Choroid plexus epithelial cell (primary cell): ENCODE data around the gene DCAF5.

ENCODE experiments used
- DNase-seq: peaks from one replicate; pipeline ENCODE4 v3.0.0-alpha.2; 2010; ENCODE audit warnings: low read depth
- H3K4me3 ChIP-seq: 2 replicates; pipeline ENCODE4 v1.5.1; 2011; ENCODE audit warnings: low read depth, mild to moderate bottlenecking, control low read depth, low read length, moderate library complexity
- TF ChIP-seq, protein P1 (sequence below): conservative IDR thresholded peaks from 2 replicates; pipeline ENCODE4 v1.5.1; 2011; ENCODE audit warnings: low read depth, mild to moderate bottlenecking, control low read depth, inconsistent platforms, low read length, moderate library complexity

DCAF5 gene

DNA sequence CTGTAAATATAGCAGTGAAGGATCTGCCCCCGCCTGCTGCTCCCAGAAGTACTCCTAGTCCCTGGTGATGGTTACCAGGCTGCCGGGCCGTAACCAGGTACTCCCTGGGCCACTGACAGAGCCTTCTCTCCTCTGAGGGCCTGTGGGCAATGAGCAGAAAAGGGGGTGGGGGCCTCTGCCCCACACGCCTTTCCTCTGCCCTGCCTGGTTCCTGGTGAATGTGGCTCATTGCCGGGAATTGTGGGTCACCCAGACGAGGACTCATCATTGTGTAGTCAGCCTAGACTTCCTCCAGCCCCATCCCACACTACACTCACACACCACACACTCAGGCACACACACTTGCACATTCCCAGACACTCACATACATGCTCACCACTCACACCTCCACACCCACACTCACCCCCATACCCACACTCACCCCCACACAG lies 138.1 kb downstream of the DCAF5 start:
- DNase-seq = no peak
- no peak overlapping the region for H3K4me3 ChIP-seq
- TF ChIP-seq, protein P1, sequence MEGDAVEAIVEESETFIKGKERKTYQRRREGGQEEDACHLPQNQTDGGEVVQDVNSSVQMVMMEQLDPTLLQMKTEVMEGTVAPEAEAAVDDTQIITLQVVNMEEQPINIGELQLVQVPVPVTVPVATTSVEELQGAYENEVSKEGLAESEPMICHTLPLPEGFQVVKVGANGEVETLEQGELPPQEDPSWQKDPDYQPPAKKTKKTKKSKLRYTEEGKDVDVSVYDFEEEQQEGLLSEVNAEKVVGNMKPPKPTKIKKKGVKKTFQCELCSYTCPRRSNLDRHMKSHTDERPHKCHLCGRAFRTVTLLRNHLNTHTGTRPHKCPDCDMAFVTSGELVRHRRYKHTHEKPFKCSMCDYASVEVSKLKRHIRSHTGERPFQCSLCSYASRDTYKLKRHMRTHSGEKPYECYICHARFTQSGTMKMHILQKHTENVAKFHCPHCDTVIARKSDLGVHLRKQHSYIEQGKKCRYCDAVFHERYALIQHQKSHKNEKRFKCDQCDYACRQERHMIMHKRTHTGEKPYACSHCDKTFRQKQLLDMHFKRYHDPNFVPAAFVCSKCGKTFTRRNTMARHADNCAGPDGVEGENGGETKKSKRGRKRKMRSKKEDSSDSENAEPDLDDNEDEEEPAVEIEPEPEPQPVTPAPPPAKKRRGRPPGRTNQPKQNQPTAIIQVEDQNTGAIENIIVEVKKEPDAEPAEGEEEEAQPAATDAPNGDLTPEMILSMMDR = no peak

DNA sequence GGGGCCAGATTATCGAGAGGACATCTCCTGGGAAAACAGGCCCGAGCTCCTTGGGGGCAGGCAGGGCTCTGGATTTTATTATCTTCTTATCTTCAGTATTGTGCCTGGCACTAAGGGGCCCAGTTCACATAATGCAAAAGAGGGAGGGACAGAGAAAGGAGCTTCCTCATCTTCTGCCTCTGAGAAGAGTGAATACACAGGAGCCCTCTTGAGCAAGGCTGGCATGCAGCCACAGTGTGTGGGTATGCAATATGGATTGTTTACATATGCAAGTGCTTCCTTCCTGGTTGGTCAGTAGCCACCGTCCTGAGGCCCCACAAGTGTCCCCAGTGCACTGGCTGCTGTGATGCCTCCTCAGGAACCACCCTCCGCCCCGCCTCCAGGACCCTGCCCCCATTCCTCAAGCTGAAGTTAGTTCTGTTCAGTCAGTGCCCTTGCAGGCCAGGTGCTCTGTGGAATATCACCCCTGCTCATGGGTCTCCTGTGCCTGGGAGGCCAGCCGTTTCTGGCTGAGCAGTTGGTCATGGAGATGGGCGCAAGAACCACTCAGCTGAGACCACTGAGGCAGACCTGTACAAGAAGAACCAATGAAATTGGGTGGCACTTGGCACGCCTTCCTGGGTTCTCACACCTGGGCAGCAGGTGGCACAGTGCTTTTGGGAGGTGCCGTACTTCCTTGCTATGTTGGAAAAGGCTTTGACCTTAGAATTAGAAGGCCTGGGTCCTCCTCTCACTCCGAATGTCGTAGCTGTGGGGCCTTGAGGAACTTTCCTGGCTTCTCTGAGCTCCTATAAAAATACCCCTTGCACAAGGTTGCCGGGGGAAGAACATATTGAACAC lies 138.8 kb downstream of the DCAF5 start:
- TF ChIP-seq, protein P1 = no peak
- DNase-seq = peak; percentile 66
- H3K4me3 ChIP-seq = no peak overlapping the region

DNA sequence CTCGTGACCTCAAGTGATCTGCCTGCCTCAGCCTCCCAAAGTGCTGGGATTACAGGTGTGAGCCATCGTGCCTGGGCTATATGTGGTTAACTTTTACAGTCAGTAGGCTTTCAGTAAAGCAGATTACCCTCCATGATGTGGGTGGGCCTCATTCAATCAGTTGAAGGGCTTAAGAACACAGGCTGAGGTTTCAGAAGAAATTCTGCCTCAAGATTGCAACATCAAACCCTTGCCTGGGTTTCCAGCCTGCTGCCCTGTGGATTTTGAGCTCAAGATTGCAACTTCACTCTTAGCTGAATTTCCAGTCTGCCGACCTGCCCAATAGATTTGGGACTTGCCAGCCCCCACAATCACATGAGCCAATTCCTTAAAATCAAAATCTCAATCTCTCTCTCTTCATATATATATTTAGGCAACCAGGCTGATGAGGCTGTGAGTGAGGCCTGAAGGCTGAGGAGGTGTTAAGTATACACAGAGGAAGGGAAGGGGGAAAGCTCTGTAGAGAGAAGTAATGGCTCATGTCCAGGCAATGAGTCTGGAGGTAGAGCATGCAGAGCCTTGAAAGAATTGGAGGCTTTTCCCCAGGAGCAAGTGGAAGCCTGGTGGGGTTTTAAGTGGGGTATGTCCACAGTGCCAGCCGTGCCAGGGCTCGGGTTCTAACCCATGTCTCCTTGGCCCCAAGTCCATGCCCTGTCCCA lies 140.5 kb downstream of the DCAF5 start:
- DNase-seq = peak; percentile 37
- TF ChIP-seq, protein P1 = no peak
- no peak overlapping the region for H3K4me3 ChIP-seq

DNA sequence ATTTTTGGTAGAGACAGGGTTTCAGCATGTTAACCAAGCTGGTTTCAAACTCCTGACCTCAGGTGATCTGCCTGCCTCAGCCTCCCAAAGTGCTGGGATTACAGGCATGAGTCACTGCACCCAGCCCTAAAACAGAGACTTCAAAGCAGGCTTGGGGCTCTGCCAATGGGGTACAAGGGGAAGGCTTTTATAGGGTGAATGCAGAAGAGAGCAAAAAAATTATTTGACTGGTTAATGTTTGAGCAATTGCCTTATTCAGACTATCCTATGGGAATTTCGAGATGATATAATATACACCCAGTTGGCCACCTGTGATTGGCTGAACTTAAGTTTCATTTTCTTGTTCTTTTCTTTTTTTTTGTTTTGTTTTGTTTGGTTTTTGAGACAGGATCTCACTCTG lies 142.3 kb downstream of the DCAF5 start:
- no peak for DNase-seq
- TF ChIP-seq, protein P1 = no peak
- H3K4me3 ChIP-seq = no peak overlapping the region

DNA sequence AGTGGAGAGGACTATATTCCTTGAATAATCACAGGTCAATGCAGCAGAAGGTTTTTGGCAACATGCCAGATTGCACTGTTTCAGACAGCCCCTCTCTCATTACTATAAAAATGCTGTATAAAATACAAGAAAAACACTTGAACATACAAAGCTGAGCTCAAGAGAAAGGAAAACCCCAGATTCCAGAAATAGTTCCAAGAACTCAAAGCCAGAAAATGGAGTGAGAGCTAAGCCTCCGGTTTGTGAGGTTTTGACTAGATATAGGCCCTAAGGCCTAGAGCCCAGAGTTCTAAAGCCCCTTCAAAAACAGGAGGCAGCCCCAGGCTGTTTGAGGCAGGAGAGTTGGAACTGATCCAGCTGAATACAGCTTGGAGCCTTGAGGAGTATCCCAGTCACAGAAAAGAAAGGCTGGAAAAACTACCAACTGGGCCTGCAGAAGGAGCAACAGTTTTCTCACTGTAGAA lies 144.5 kb downstream of the DCAF5 start:
- H3K4me3 ChIP-seq = no peak overlapping the region
- TF ChIP-seq, protein P1 = no peak
- peak; percentile 67 for DNase-seq

DNA sequence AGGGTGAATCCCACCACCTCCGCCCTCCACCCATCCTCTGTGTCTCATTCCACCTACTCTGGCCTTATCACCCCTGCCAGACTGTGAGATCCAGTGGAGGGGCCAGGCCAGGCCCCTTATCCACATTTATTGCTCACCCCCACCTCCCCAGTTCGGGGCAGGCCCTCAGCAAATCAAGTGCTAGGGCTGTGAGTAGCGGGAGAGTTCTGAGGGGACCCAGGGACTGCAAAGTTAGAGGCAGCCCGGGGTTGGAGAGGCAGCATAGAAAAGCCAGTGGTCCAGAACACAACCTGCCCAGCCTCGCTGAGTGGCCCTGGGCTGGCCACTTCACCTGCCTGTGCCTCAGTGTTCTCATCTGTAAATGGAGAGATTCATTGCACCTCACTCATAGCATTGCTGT lies 146.6 kb downstream of the DCAF5 start:
- TF ChIP-seq, protein P1 = no peak
- DNase-seq = no peak
- no peak overlapping the region for H3K4me3 ChIP-seq
